Activated CD8-positive, alpha-beta T cell treated with anti-CD3 and anti-CD28 coated beads for 36 hours (primary cell): ENCODE data around the gene GPRIN3. TPM values are rescaled to one million over a fixed set of nuclear protein-coding genes. Genes with fewer than 3 reads are reported as not detected.

Experiments used
- ATAC-seq: fragments of 200-7000 bp; cut with Tn5 transposase; one replicate; pipeline ENCODE4 v1.10.0; 2021; ENCODE audit warnings: mild to moderate bottlenecking, moderate library complexity
- CTCF ChIA-PET: fragments of 350-600 bp; sonication (Branson Sonifier 250); formaldehyde crosslinking; loops from one replicate; lab custom pipeline; 2021; ENCODE audit warnings: antibody characterized with exemption; lab: Charles Lee
- POLR2A ChIA-PET: fragments of 350-600 bp; sonication (Branson Sonifier 250); formaldehyde crosslinking; loops from one replicate; lab custom pipeline; 2021; ENCODE audit warnings: antibody characterized with exemption; lab: Charles Lee
- DNase-seq: peaks from one replicate; pipeline ENCODE4 v3.0.0-alpha.2; 2020
- H3K27ac Mint-ChIP-seq: one replicate; pipeline ENCODE4 v1.8.0; 2021; ENCODE audit warnings: mild to moderate bottlenecking, mixed read lengths
- H3K27me3 Mint-ChIP-seq: one replicate; pipeline ENCODE4 v1.8.0; 2021; ENCODE audit warnings: mixed read lengths
- H3K36me3 Mint-ChIP-seq: one replicate; pipeline ENCODE4 v1.8.0; 2021; ENCODE audit warnings: low read depth, mixed read lengths
- H3K4me1 Mint-ChIP-seq: one replicate; pipeline ENCODE4 v1.8.0; 2021; ENCODE audit warnings: low read depth, mixed read lengths
- H3K4me3 Mint-ChIP-seq: one replicate; pipeline ENCODE4 v1.8.0; 2021; ENCODE audit warnings: mild to moderate bottlenecking, moderate library complexity, mixed read lengths
- H3K9me3 Mint-ChIP-seq: one replicate; pipeline ENCODE4 v1.8.0; 2021; ENCODE audit warnings: mixed read lengths
- intact Hi-C: fragments of 100-400 bp; cut with micrococcal nuclease; formaldehyde crosslinking; loops from one replicate; pipeline ENCODE4 v1.10.0; 2022
- total RNA-seq, 2 experiments: library from RNA; stranded (reverse); gene quantifications; one replicate each; pipeline ENCODE4 v1.2.3, GENCODE V29; 2021
- TF ChIP-seq, protein P1 (sequence below): fragments of 200-600 bp; IDR thresholded peaks from one replicate; pipeline ENCODE4 v1.8.0; 2022; ENCODE audit warnings: antibody characterized with exemption, mild to moderate bottlenecking

Gene GPRIN3
- total RNA-seq, 2 experiments from 2014 or later, result 10.6 to 11.8 TPM

DNA sequence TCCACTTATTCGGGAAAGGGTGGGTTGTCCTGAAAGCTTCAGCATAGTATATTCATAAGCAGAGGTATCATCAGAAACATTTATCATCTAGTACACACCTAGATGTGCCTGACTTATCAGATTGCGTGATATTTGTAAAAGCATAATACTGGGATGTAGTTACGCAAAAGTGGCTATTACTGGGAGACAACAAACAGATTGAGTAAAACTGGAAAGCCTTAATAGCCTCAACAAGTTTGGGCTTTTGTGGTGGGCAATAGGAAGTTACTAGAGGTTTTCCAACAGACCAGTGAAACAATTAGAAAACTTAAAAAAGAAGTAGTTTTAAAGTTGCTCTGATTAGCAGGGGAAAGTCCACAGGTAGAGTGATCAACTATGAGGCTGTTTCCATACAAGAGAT, 39.8 kb downstream of the GPRIN3 start:
- Mint-ChIP-seq H3K36me3 (peaks cover 31% of the 10 kb centered on the region), H3K4me1 (peaks cover 79% of the 10 kb centered on the region), H3K27ac (peak overlapping the region; percentile 3), H3K4me3 (no peak overlapping the region), H3K9me3 (peaks cover 14% of the 10 kb centered on the region), H3K27me3 (no peaks in the 10 kb centered on the region)
- no peak for DNase-seq
- ChIA-PET CTCF (interaction anchor here (1.5 kb wide), 1 partner anchor 14 kb away, joined by 4 read pairs; no protein-coding TSS in a partner anchor), POLR2A (no interaction called here)
- ATAC-seq, result no peak
- intact Hi-C loops, result no loop called here
- TF ChIP-seq, protein P1, sequence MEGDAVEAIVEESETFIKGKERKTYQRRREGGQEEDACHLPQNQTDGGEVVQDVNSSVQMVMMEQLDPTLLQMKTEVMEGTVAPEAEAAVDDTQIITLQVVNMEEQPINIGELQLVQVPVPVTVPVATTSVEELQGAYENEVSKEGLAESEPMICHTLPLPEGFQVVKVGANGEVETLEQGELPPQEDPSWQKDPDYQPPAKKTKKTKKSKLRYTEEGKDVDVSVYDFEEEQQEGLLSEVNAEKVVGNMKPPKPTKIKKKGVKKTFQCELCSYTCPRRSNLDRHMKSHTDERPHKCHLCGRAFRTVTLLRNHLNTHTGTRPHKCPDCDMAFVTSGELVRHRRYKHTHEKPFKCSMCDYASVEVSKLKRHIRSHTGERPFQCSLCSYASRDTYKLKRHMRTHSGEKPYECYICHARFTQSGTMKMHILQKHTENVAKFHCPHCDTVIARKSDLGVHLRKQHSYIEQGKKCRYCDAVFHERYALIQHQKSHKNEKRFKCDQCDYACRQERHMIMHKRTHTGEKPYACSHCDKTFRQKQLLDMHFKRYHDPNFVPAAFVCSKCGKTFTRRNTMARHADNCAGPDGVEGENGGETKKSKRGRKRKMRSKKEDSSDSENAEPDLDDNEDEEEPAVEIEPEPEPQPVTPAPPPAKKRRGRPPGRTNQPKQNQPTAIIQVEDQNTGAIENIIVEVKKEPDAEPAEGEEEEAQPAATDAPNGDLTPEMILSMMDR, result no peak

DNA sequence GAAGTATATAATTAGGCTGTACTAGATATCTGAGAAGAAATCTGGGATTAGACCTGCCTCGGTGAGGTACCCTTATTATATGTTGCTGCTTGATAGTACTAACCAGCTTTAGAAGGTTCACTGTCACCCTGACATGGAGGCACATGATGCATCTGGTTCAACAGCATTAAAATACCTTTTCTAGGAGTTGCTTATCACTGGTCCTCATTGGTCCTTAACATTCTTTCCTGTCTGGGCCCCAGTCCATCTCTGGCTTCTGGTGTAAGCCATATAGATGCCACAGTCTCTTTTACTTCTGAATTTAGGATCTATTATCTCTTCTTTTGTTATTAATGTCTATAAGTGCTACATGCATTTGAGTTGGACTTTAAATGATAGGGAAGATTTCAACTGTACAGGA, 40.2 kb downstream of the GPRIN3 start:
- Mint-ChIP-seq H3K9me3 (peaks cover 14% of the 10 kb centered on the region), H3K4me1 (peaks cover 77% of the 10 kb centered on the region), H3K36me3 (peaks cover 27% of the 10 kb centered on the region), H3K27me3 (no peaks in the 10 kb centered on the region), H3K4me3 (no peak overlapping the region), H3K27ac (peak overlapping the region; percentile 11)
- DNase-seq (no peak), ATAC-seq (no peak)
- CTCF ChIA-PET, result no interaction called here
- TF ChIP-seq, protein P1, result no peak
- POLR2A ChIA-PET, result interaction anchor here (0.7 kb wide), 1 partner anchor 23 kb away, joined by 3 read pairs; no protein-coding TSS in a partner anchor
- intact Hi-C loops, result no loop called here

DNA sequence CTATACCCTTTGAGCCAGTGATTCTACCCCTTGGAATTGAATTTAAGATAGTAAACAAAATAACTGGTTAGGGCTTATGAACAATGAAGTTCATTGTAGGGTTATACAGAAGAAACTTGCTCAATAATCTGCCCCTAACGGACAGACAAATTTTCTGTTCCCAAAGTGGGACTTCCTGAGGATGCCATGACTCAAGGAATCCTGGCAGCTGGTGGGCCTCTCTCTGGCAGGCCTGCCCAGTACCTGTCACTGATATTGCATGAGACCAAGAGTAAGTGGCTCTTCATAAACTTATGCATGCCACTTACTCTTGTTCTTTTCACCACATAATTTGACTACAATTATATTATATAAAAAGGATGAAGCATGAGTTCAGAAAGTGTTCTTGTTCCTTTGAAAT, 41.5 kb downstream of the GPRIN3 start:
- Mint-ChIP-seq H3K36me3 (peaks cover 19% of the 10 kb centered on the region), H3K4me1 (peaks cover 67% of the 10 kb centered on the region), H3K4me3 (no peak overlapping the region), H3K27me3 (no peaks in the 10 kb centered on the region), H3K9me3 (peaks cover 14% of the 10 kb centered on the region), H3K27ac (no peak overlapping the region)
- ATAC-seq (no peak), DNase-seq (no peak)
- intact Hi-C loops, result no loop called here
- TF ChIP-seq, protein P1, result no peak
- POLR2A ChIA-PET, result no interaction called here
- CTCF ChIA-PET, result no interaction called here

DNA sequence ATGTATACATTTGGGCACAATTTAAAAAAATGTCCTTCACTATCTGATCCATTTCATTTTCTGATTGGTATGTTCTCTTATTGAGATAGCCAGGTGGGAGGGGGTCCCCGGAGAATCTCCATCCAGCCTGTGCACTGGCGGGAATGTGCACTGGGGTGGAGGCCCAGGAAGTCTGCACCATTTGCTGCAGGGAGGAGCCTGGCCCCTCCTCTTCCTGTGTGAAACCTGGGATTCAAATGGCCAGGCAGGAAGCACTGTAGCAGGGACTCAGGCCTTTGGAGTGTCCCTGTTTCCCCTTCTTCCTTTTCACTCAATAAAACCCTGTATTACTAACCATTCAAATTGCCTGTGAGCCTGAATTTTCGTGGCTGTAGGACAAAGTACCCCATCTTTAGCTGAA, 44.3 kb downstream of the GPRIN3 start:
- ATAC-seq (no peak), DNase-seq (no peak)
- no peak overlapping the region for H3K4me3 Mint-ChIP-seq
- intact Hi-C loops, result no loop called here
- H3K4me1 Mint-ChIP-seq, result peaks cover 64% of the 10 kb centered on the region
- POLR2A ChIA-PET, result no interaction called here
- CTCF ChIA-PET, result interaction anchor here (2.4 kb wide), 1 partner anchor 8 kb away, joined by 18 read pairs; no protein-coding TSS in a partner anchor
- peaks cover 9% of the 10 kb centered on the region for H3K36me3 Mint-ChIP-seq
- no peaks in the 10 kb centered on the region for H3K27me3 Mint-ChIP-seq
- TF ChIP-seq, protein P1, result no peak
- H3K27ac Mint-ChIP-seq, result no peak overlapping the region
- H3K9me3 Mint-ChIP-seq, result peaks cover 11% of the 10 kb centered on the region

DNA sequence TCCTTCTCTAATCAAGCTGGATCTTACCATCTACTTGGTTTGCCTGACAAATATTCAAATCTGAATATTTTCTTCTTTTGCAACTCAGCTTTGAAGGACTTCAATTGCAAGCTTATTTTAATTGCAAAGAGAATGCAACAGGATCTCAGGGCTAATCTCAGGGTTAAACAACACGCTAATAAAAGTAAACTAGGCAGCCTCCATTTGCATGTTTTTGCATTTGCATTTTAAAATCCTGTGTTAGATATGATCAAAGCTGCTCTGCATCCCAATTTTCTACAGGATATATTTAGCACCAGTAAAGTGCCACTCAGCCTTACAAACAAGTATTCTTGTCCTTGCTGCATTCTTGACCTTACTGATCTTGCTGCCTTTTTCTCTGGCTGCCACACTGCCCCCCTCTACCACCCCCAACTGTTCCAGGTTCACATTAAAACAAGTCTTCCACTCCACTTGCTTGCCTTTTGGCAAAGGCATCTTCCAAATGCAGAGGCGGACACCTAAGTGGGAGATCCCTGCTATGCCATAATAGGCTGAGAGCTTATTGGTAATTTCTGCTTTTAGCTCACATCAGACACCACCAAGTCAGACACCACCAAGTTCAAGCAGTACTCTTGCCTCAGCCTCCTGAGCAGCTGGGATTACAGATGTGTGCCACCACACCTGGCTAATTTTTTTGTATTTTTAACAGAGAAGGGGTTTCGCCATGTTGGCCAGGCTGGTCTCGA, 48.1 kb downstream of the GPRIN3 start:
- Mint-ChIP-seq H3K27ac (no peak overlapping the region), H3K9me3 (peaks cover 11% of the 10 kb centered on the region), H3K4me3 (no peak overlapping the region), H3K4me1 (peaks cover 78% of the 10 kb centered on the region), H3K27me3 (no peaks in the 10 kb centered on the region), H3K36me3 (peaks cover 11% of the 10 kb centered on the region)
- DNase-seq (no peak), ATAC-seq (no peak)
- ChIA-PET POLR2A (interaction anchor here (0.9 to 1.5 kb wide), 5 partner anchors 17 to 211 kb away, joined by 3 to 4 read pairs (median 3); partner anchors contain the start of gene GPRIN3), CTCF (interaction anchor here (0.6 to 2.3 kb wide), 9 partner anchors 12 to 179 kb away, joined by 3 to 9 read pairs (median 4); no protein-coding TSS in a partner anchor)
- intact Hi-C loops, result loop anchor here (5.0 kb wide), 1 partner anchor 33 kb away; no protein-coding TSS in a partner anchor
- TF ChIP-seq, protein P1, result no peak
